GM18507 (cell line): ENCODE measurements around the gene CRISPLD2.
"Not testable (repeated sequence)": the region's sequence is repeated elsewhere in the genome, so short reads cannot be mapped to it uniquely, and the experiment has no call there.

ENCODE experiments used
- DNase-seq: peaks from one replicate; pipeline ENCODE4 v3.0.0; 2011; ENCODE audit warnings: low read depth; ENCODE audit not compliant: insufficient read length; ENCODE audit errors: extremely low spot score
- FAIRE-seq: peaks from 2 replicates; lab custom pipeline; 2011; peaks lifted over from hg19 to GRCh38; lab: Jason Lieb, UNC

The CRISPLD2 gene

GRCh38 chr16:84851192-84852127, 31.7 kb downstream of the CRISPLD2 start:
- FAIRE-seq: no peak
- no peak for DNase-seq

DNA sequence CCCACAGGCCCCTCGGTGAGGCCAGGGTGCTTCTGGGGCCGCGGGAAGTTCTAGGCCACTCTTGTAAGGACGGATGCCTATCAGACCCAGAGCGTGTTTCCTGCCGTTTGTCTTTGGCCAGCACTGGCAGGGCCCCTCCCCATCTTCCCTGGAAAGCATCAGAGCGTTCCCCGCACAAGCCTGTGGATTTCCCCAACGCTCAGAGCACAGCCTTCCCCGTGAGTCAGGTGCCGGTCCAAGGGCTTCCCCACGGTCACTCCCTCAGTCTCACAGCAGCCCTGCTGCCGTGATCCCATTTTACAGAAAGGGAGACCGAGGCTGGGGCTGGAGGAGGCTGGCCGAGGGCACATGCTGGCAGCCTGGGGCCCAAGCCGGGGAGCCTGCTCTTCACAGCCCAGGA, 33.7 kb downstream of the CRISPLD2 start:
- no peak for FAIRE-seq
- no peak for DNase-seq

GRCh38 chr16:84854759-84855158, 35.0 kb downstream of the CRISPLD2 start:
- DNase-seq (no peak), FAIRE-seq (no peak)

DNA sequence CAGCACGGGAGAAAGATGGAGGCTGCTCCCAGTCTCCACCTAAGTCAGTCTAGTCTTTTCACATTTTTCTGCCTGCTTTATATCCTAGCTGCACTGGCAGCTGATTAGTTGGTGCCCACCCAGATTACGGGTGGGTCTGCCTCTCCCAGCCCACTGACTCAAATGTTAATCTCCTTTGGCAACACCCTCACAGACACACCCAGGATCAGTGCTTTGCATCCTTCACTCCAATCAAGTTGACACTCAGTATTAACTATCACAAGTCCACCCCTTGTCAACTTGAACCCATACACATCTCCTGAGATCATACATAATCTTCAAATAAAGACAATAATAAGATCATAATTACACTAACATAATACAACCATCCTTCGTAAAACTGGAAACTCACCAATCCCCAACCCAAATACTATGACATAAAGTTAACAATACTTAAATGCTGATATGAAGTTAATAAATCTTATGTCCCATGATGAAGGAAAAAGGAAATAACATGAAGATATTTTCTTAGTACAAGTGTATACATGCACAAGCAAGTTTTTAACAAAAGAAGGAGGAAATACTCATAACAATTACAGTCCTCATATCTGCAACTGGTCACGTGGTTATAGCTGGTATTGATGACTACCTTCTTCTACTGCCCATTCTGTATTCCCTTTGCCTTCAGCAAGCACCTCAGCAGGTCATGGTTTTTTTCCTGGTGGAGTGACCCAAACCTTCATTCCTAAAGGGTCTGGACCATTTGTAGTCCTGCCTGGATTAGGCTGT, 35.8 kb downstream of the CRISPLD2 start:
- not testable (repeated sequence) for FAIRE-seq, DNase-seq

DNA sequence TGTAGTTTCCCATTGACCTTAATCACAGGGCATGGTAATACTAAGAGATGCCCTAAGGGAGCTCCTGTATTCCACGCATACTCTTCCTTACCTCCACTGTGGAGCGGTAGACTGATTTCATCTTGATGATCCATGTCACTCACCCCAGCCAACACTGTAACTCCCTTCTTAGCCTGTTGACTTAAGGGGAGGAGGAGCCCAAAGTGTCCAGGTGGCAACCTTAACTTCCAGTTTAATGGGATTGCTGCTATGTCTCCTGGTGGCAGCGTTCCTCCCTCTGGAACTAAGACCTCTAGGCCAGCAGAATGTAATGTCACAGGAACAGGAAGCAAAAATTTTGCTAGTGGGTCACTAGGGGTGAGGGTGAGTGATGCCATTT, 36.4 kb downstream of the CRISPLD2 start:
- FAIRE-seq, DNase-seq: not testable (repeated sequence)

GRCh38 chr16:84856811-84857210, 37.0 kb downstream of the CRISPLD2 start:
- FAIRE-seq, DNase-seq: not testable (repeated sequence)

DNA sequence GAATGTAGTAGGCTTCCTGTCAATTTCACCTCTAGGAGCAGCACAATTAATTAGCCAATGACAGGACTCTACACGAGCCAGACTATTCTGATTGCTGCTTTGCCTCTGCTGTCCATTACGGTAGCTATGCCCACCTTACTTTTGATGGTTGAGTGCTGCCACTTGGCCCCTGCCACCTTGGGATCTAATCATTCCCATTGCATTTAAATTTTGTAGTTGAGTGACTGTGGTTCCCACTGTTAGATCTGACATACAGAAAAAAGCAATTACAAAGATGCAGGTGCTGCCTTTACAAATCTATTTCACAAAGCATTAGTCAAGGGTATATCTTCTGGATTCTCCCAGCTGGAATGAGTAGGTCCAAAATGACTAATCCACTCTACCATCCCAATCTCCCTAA, 39.9 kb downstream of the CRISPLD2 start:
- DNase-seq: no peak
- FAIRE-seq: no peak

DNA sequence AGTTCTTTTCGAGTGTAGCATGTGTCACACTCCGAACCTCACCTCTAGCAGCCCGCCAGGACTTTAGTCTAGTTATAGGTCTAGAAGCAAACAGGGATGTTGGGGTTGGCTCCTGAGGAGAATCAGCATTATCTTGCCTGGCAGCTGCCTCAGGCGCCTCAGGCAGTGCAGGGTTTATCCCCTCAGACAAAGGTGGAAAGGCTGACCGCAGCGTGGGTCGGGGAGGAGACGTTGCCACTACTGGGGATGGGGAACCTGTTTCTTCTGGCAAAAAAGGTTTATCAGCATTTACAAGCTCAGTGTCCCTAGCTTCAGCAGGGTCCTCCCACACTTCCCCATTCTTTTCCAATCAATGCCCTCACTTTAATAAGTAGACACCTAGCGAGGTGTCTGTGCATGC, 40.6 kb downstream of the CRISPLD2 start:
- no peak for FAIRE-seq
- DNase-seq: no peak

GRCh38 chr16:84861671-84862070, 41.9 kb downstream of the CRISPLD2 start:
- no peak for FAIRE-seq
- DNase-seq: no peak

- no peak for FAIRE-seq
- no peak for DNase-seq
Observed at GRCh38 chr16:84862804-84863480, 43.2 kb downstream of the CRISPLD2 start.

- FAIRE-seq: no peak
- no peak for DNase-seq
Observed at GRCh38 chr16:84863481-84863814, 43.7 kb downstream of the CRISPLD2 start.

DNA sequence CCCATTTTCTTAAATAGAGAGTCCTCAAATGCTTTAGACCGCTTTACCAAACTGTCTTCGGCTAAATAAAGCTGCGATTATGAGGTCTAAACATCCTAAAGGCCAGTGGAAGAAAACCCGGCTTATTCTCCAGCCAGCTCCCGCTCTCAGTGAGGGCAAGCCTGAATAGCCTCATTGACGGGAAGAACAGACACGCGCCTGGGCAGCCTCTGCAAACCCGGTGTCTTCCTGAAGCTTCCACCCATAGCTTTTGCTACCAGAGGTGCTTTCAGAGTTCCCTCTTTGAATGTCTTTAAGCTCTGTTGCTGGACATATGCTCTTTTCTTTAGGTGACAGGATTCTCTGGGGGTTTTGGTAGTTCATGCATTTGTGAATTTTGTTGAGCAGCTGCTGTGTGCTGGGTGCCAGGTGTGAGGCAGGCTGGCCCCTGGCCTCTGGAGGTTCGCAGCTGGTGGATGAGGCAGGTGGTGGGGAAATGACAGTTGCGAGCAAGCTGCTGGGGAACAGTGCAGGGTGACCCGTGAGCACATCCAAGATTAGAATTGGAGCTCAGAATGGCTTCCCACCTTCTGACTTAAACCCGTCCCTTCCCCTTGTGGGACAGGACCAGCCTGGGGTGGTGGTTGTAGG, 44.7 kb downstream of the CRISPLD2 start:
- DNase-seq (no peak), FAIRE-seq (no peak)

- DNase-seq: no peak
- FAIRE-seq: no peak
Observed at GRCh38 chr16:84867696-84868095, 47.9 kb downstream of the CRISPLD2 start.

- no peak for FAIRE-seq
- DNase-seq: no peak
Observed at GRCh38 chr16:84868328-84868727, 48.5 kb downstream of the CRISPLD2 start.

DNA sequence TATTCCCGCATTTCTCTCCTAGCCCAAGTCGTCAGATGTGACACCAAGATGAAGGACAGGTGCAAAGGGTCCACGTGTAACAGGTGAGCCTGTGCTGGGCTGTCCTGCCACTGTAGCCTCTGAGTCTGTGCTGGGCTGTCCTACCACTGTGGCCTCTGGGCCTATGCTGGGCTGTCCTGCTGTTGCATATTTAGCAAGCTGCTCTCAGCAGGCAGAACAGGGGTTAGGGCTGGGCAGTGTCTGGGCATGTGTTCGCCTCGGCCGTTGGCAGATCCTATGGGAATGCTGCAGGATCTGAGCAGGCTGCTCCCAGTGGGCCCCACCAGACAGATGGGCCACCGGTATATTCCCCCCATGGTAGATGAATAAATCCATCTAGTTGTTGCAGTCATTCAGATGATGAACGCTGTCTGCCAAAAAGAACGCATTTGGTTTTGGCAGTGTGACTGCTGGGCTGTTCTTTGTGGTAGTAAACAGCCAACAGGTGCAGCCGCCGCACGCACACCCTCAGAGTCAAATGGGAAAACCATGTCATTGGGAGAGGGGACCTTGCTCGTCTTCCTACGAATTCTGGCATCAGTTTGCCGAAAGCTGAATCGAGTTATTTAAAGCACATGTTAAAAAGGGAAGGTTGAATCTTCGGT, 49.2 kb downstream of the CRISPLD2 start:
- no peak for FAIRE-seq
- no peak for DNase-seq

- FAIRE-seq: no peak
- DNase-seq: no peak
Observed at GRCh38 chr16:84869473-84869845, 49.7 kb downstream of the CRISPLD2 start.

DNA sequence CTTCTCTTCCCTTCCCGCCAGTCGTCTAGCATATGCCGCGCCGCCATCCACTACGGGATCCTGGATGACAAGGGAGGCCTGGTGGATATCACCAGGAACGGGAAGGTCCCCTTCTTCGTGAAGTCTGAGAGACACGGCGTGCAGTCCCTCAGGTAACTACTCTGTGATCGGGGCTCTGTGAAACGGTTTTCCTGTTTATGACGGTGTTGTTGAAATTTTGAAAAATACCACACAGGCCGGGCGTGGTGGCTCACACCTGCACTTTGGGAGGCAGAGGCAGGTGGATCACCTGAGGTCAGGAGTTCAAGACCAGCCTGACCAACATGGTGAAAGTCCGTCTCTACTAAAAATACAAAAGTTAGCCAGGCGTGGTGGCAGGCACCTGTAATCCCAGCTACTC, 53.2 kb downstream of the CRISPLD2 start:
- not testable (repeated sequence) for FAIRE-seq, DNase-seq

GRCh38 chr16:84874004-84874435, 54.2 kb downstream of the CRISPLD2 start:
- no peak for FAIRE-seq
- DNase-seq: no peak

- FAIRE-seq (no peak), DNase-seq (no peak)
Observed at GRCh38 chr16:84874553-84874952, 54.8 kb downstream of the CRISPLD2 start.
